ENCODE data around the gene ACO2. TPM values are rescaled to one million over a fixed set of nuclear protein-coding genes. Genes with fewer than 3 reads are reported as not detected.

Gene ACO2
- total RNA-seq, 1 donor from 2014 or later, result 62.4 TPM

DNA sequence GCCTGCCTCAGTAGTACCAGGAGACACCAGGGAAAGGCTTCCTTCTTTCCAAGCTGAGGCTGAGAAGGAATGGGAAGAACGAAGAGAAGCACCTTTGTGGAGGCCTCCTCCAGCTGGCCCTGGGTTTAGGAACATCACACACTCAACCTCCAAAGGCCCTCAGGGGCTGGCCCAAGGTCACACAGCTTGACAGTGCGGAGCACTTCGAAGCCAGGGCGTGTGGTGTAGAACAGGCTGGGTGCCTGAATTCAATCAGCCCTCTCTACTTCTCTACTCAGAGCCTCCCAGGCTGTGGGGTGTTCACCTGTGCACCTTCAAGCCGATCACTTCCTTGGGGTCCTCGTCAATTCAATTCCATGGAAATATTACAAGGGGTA lies 91.2 kb downstream of the ACO2 start:
- no peak for TF ChIP-seq CTCF (IDR thresholded peaks at IDR 0.05)
- peak overlapping the region; percentile 91 for H3K4me3 Mint-ChIP-seq (ENCODE audit: unreplicated experiment)
- no peaks in the 10 kb centered on the region for H3K36me3 Mint-ChIP-seq (ENCODE audit: low read depth)

DNA sequence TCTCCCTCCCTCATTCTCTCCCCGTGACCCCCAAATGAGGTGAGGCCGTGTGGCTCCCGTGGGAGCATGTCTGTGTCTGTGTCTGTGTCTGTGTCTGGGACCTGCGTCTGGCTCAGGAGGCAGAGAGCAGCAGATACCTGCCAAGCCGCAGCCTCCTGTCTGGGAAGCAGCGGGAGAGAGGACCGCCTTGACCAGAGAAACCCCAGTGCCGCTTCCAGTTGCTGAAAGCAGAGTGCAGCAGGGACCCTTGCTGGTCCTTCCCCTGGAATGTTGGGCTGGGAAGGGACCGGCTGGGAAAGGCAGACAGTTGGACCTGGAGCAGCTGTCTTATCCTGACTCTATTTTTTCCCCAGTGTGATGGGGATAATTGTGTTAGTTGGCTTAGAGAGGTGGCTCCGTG lies 92.4 kb downstream of the ACO2 start:
- Mint-ChIP-seq H3K27ac (ENCODE audit: unreplicated experiment) (peak overlapping the region; percentile 93), H3K36me3 (ENCODE audit: low read depth) (no peaks in the 10 kb centered on the region), H3K9me3 (ENCODE audit: low read depth) (no peaks in the 10 kb centered on the region), H3K4me1 (ENCODE audit: low read depth) (peaks cover 79% of the 10 kb centered on the region), H3K27me3 (ENCODE audit: low read depth) (no peaks in the 10 kb centered on the region), H3K4me3 (ENCODE audit: unreplicated experiment) (peak overlapping the region; percentile 91)
- no peak for DNase-seq (ENCODE audit: low spot score)
- no peak for TF ChIP-seq CTCF (IDR thresholded peaks at IDR 0.05)

More for the DNA sequence above, 91.2 kb downstream of the ACO2 start:
- Mint-ChIP-seq H3K27ac (ENCODE audit: unreplicated experiment) (peak overlapping the region; percentile 57), H3K4me1 (ENCODE audit: low read depth) (peaks cover 79% of the 10 kb centered on the region), H3K27me3 (ENCODE audit: low read depth) (no peaks in the 10 kb centered on the region), H3K9me3 (ENCODE audit: low read depth) (no peaks in the 10 kb centered on the region)
- DNase-seq (ENCODE audit: low spot score), result no peak

GRCh38 chr22:41561788-41562187 lies 92.9 kb downstream of the ACO2 start:
- no peak for TF ChIP-seq CTCF (IDR thresholded peaks at IDR 0.05)
- H3K4me3 Mint-ChIP-seq (ENCODE audit: unreplicated experiment), result peak overlapping the region; percentile 91
- no peak for DNase-seq (ENCODE audit: low spot score)

DNA sequence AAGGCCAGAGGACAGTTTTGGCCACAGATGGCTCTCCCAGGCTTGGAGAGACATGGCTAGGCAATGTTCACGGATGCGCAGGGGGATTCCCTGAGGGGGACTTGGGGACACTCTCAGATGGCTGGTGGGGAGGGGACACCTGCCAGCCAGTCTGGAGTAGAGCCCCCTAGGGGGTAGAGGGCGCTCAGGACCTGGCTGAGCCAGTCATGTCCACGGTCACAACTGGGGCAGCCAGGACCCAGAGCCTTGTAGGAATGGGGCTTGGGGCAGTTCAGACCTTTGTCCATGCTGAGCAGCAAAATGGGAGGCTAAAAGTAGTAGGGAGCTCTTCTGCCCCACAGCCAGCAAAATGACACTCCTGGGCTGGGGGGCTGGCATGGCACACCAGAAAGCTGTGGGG lies 93.5 kb downstream of the ACO2 start:
- H3K27me3 Mint-ChIP-seq (ENCODE audit: low read depth), result no peaks in the 10 kb centered on the region
- DNase-seq (ENCODE audit: low spot score), result no peak
- H3K4me1 Mint-ChIP-seq (ENCODE audit: low read depth), result peaks cover 75% of the 10 kb centered on the region
- no peaks in the 10 kb centered on the region for H3K9me3 Mint-ChIP-seq (ENCODE audit: low read depth)
- H3K27ac Mint-ChIP-seq (ENCODE audit: unreplicated experiment), result peak overlapping the region; percentile 93
- TF ChIP-seq CTCF (IDR thresholded peaks at IDR 0.05), result no peak
- H3K36me3 Mint-ChIP-seq (ENCODE audit: low read depth), result no peaks in the 10 kb centered on the region
- peak overlapping the region; percentile 91 for H3K4me3 Mint-ChIP-seq (ENCODE audit: unreplicated experiment)

More at GRCh38 chr22:41561788-41562187, 92.9 kb downstream of the ACO2 start:
- Mint-ChIP-seq H3K27ac (ENCODE audit: unreplicated experiment) (peak overlapping the region; percentile 93), H3K36me3 (ENCODE audit: low read depth) (no peaks in the 10 kb centered on the region), H3K9me3 (ENCODE audit: low read depth) (no peaks in the 10 kb centered on the region), H3K27me3 (ENCODE audit: low read depth) (no peaks in the 10 kb centered on the region), H3K4me1 (ENCODE audit: low read depth) (peaks cover 75% of the 10 kb centered on the region)

GRCh38 chr22:41563051-41563711 lies 94.3 kb downstream of the ACO2 start:
- Mint-ChIP-seq H3K4me1 (ENCODE audit: low read depth) (peaks cover 75% of the 10 kb centered on the region), H3K4me3 (ENCODE audit: unreplicated experiment) (peak overlapping the region; percentile 91), H3K27me3 (ENCODE audit: low read depth) (no peaks in the 10 kb centered on the region), H3K27ac (ENCODE audit: unreplicated experiment) (peak overlapping the region; percentile 93), H3K36me3 (ENCODE audit: low read depth) (no peaks in the 10 kb centered on the region), H3K9me3 (ENCODE audit: low read depth) (no peaks in the 10 kb centered on the region)
- DNase-seq (ENCODE audit: low spot score), result no peak
- no peak for TF ChIP-seq CTCF (IDR thresholded peaks at IDR 0.05)

All from chondrocyte (in vitro differentiated cells).